ENCODE data around the gene FNIP2.

Gene FNIP2

DNA sequence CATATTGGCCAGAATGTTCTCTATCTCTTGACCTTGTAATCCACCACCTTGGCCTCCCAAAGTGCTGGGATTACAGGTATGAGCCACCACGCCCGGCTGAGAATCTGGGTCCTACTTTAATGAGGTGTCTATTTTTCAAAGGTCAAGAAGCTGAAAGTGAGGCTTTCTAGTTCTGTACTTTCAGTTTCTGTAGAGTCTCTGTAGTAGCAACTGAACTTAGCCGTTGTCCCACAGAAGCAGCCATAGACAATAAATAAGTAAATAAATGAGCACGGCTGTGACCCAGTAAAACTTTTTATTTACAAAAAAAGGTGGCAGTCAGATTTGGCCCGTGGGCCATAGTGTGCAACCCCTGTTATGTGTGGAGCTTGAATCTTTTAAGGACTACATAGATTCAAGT is 92.0 kb downstream of the FNIP2 start:
- Histone ChIP-seq H3K4me3 (ENCODE audit: low read depth in 1 of 2, low read length in 2 of 2) (no peak overlapping the region), H3K27me3 (ENCODE audit: insufficient read depth, low read length, poor library complexity) (no peaks in the 10 kb centered on the region), H3K9ac (ENCODE audit: low read depth, low read length) (no peak overlapping the region), H3K9me3 (ENCODE audit: insufficient read depth, low read length, severe bottlenecking) (no peaks in the 10 kb centered on the region), H4K20me1 (ENCODE audit: insufficient read depth, low read length) (no peaks in the 10 kb centered on the region), H2AFZ (ENCODE audit: low read depth, low read length) (no peak overlapping the region), H3K79me2 (ENCODE audit: insufficient read depth, low read length) (no peaks in the 10 kb centered on the region), H3K4me2 (ENCODE audit: insufficient read depth, low read length) (no peak overlapping the region), H3K36me3 (ENCODE audit: insufficient read depth, low read length) (no peaks in the 10 kb centered on the region), H3K27ac (ENCODE audit: low read length) (no peak overlapping the region), H3K4me1 (ENCODE audit: insufficient read depth, low read length) (no peaks in the 10 kb centered on the region)
- DNase-seq: no peak
- TF ChIP-seq, protein P1, sequence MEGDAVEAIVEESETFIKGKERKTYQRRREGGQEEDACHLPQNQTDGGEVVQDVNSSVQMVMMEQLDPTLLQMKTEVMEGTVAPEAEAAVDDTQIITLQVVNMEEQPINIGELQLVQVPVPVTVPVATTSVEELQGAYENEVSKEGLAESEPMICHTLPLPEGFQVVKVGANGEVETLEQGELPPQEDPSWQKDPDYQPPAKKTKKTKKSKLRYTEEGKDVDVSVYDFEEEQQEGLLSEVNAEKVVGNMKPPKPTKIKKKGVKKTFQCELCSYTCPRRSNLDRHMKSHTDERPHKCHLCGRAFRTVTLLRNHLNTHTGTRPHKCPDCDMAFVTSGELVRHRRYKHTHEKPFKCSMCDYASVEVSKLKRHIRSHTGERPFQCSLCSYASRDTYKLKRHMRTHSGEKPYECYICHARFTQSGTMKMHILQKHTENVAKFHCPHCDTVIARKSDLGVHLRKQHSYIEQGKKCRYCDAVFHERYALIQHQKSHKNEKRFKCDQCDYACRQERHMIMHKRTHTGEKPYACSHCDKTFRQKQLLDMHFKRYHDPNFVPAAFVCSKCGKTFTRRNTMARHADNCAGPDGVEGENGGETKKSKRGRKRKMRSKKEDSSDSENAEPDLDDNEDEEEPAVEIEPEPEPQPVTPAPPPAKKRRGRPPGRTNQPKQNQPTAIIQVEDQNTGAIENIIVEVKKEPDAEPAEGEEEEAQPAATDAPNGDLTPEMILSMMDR (IDR thresholded peaks at IDR 0.05; ENCODE audit: borderline replicate concordance, extremely low read depth, low read length, poor library complexity, severe bottlenecking): no peak
- no peak for TF ChIP-seq EZH2 (IDR thresholded peaks at IDR 0.05; ENCODE audit: borderline replicate concordance, low read depth, low read length, severe bottlenecking)
- no peak for ATAC-seq (ENCODE audit: insufficient read depth, low read depth)

DNA sequence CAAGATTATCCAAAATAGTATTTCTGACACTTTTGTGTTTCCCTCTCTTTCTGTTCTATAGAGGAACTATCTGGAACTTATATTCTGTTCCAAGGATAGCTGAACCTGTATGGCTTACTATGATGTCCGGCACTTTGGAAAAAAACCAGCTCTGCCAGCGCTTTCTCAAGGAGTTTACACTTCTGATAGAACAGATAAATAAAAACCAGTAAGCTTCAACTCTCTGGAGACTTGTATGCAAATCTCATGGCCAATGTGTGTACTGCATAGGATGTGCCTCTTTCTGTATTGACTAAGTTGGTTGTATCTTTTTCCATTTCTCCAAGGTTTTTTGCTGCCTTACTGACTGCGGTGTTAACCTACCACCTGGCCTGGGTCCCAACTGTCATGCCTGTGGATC is 92.5 kb downstream of the FNIP2 start:
- Histone ChIP-seq H3K4me2 (ENCODE audit: insufficient read depth, low read length) (no peak overlapping the region), H3K4me1 (ENCODE audit: insufficient read depth, low read length) (no peaks in the 10 kb centered on the region), H3K9me3 (ENCODE audit: insufficient read depth, low read length, severe bottlenecking) (no peaks in the 10 kb centered on the region), H3K9ac (ENCODE audit: low read depth, low read length) (no peak overlapping the region), H3K27ac (ENCODE audit: low read length) (no peak overlapping the region), H2AFZ (ENCODE audit: low read depth, low read length) (no peak overlapping the region), H3K4me3 (ENCODE audit: low read depth in 1 of 2, low read length in 2 of 2) (no peak overlapping the region), H4K20me1 (ENCODE audit: insufficient read depth, low read length) (no peaks in the 10 kb centered on the region), H3K79me2 (ENCODE audit: insufficient read depth, low read length) (no peaks in the 10 kb centered on the region), H3K27me3 (ENCODE audit: insufficient read depth, low read length, poor library complexity) (no peaks in the 10 kb centered on the region), H3K36me3 (ENCODE audit: insufficient read depth, low read length) (no peaks in the 10 kb centered on the region)
- TF ChIP-seq, protein P1 (IDR thresholded peaks at IDR 0.05; ENCODE audit: borderline replicate concordance, extremely low read depth, low read length, poor library complexity, severe bottlenecking): no peak
- no peak for TF ChIP-seq EZH2 (IDR thresholded peaks at IDR 0.05; ENCODE audit: borderline replicate concordance, low read depth, low read length, severe bottlenecking)
- ATAC-seq (ENCODE audit: insufficient read depth, low read depth) (no peak), DNase-seq (no peak)

DNA sequence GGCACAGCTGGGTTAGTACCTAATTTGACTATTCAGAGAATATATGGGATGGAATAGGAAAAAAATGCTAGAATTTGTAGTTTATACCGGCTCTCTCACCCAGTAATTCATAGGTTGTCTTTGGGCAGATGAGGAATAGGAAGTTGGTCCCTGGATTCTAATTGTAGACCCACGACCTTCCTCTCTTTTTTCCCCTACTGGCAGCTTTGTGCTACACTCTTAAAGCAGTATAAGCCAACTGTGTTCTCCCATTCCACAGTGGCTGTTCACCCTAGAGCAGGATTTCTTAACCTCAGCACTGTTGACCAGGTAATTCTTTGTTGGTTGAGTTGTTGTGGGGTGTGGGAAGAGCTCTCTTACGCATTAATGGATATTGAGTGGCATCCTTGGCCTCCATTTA is 92.9 kb downstream of the FNIP2 start:
- ATAC-seq (ENCODE audit: insufficient read depth, low read depth): no peak
- Histone ChIP-seq H3K9ac (ENCODE audit: low read depth, low read length) (no peak overlapping the region), H3K4me3 (ENCODE audit: low read depth in 1 of 2, low read length in 2 of 2) (no peak overlapping the region), H3K27me3 (ENCODE audit: insufficient read depth, low read length, poor library complexity) (no peaks in the 10 kb centered on the region), H3K27ac (ENCODE audit: low read length) (no peak overlapping the region), H2AFZ (ENCODE audit: low read depth, low read length) (no peak overlapping the region), H3K4me1 (ENCODE audit: insufficient read depth, low read length) (no peaks in the 10 kb centered on the region), H3K36me3 (ENCODE audit: insufficient read depth, low read length) (no peaks in the 10 kb centered on the region), H4K20me1 (ENCODE audit: insufficient read depth, low read length) (no peaks in the 10 kb centered on the region), H3K9me3 (ENCODE audit: insufficient read depth, low read length, severe bottlenecking) (no peaks in the 10 kb centered on the region), H3K79me2 (ENCODE audit: insufficient read depth, low read length) (no peaks in the 10 kb centered on the region), H3K4me2 (ENCODE audit: insufficient read depth, low read length) (no peak overlapping the region)
- no peak for DNase-seq
- TF ChIP-seq, protein P1 (IDR thresholded peaks at IDR 0.05; ENCODE audit: borderline replicate concordance, extremely low read depth, low read length, poor library complexity, severe bottlenecking): no peak
- TF ChIP-seq EZH2 (IDR thresholded peaks at IDR 0.05; ENCODE audit: borderline replicate concordance, low read depth, low read length, severe bottlenecking): no peak

DNA sequence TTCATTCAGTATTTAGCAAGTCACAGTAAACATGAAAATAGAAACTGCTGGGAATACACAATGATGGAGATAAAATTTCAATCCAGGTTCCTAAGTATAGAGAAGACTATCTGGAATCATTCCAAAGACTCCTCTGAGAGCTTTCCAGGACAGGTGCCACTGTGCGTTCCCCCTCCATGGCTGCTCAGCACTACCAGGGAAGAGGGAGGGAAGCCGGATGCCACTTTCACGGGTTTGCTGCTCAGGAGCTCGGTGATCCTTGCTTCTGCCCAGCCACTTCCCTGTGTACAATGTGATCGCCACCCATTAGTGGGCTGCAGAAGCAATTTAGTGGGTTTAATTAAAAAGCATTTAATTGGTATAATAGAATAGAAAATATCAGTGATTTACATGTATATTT is 94.5 kb downstream of the FNIP2 start:
- ATAC-seq (ENCODE audit: insufficient read depth, low read depth) (no peak), DNase-seq (no peak)
- Histone ChIP-seq H3K36me3 (ENCODE audit: insufficient read depth, low read length) (no peaks in the 10 kb centered on the region), H3K4me3 (ENCODE audit: low read depth in 1 of 2, low read length in 2 of 2) (no peak overlapping the region), H3K27ac (ENCODE audit: low read length) (no peak overlapping the region), H3K4me1 (ENCODE audit: insufficient read depth, low read length) (no peaks in the 10 kb centered on the region), H3K9me3 (ENCODE audit: insufficient read depth, low read length, severe bottlenecking) (no peaks in the 10 kb centered on the region), H3K79me2 (ENCODE audit: insufficient read depth, low read length) (no peaks in the 10 kb centered on the region), H2AFZ (ENCODE audit: low read depth, low read length) (no peak overlapping the region), H3K9ac (ENCODE audit: low read depth, low read length) (no peak overlapping the region), H4K20me1 (ENCODE audit: insufficient read depth, low read length) (no peaks in the 10 kb centered on the region), H3K27me3 (ENCODE audit: insufficient read depth, low read length, poor library complexity) (no peaks in the 10 kb centered on the region), H3K4me2 (ENCODE audit: insufficient read depth, low read length) (no peak overlapping the region)
- TF ChIP-seq EZH2 (IDR thresholded peaks at IDR 0.05; ENCODE audit: borderline replicate concordance, low read depth, low read length, severe bottlenecking): no peak
- TF ChIP-seq, protein P1 (IDR thresholded peaks at IDR 0.05; ENCODE audit: borderline replicate concordance, extremely low read depth, low read length, poor library complexity, severe bottlenecking): no peak
